H1 (cell line): ENCODE results near the gene IL1RAP. TPM values are rescaled to one million over a fixed set of nuclear protein-coding genes. Genes with fewer than 3 reads are reported as not detected.

Experiments used
- CTCF ChIA-PET: fragments of 300-600 bp; sonication (Branson Sonifier 250); formaldehyde crosslinking; loops from one replicate; lab custom pipeline; 2021; ENCODE audit not compliant: partially characterized antibody; lab: Charles Lee
- POLR2A ChIA-PET: fragments of 300-600 bp; sonication (Branson Sonifier 250); formaldehyde crosslinking; loops from one replicate; lab custom pipeline; 2021; ENCODE audit warnings: inconsistent platforms; ENCODE audit not compliant: partially characterized antibody; lab: Charles Lee
- DNase-seq, 2 experiments: peaks; one replicate each; pipeline versions ENCODE4 v3.0.0 to v3.0.0-alpha.2; 2010 to 2022; ENCODE audit warnings: low spot score in 2 of 2, low read depth in 1 of 2, mixed read lengths in 1 of 2
- FAIRE-seq: peaks from 2 replicates; lab custom pipeline; 2011; peaks lifted over from hg19 to GRCh38; lab: Jason Lieb, UNC
- H2AFZ ChIP-seq: 2 replicates; pipeline ENCODE4 v1.8.1; 2012; ENCODE audit warnings: low read length, inconsistent platforms
- H2AK5ac ChIP-seq: 2 replicates; pipeline ENCODE4 v1.6.1; 2013; ENCODE audit warnings: low read depth, low read length
- H2BK120ac ChIP-seq: replicated peaks from 2 replicates; pipeline ENCODE3; 2013; ENCODE audit warnings: low read depth, low read length, inconsistent platforms
- H2BK12ac ChIP-seq: 2 replicates; pipeline ENCODE4 v1.6.1; 2013; ENCODE audit warnings: low read depth, low read length
- H2BK15ac ChIP-seq: 2 replicates; pipeline ENCODE4 v1.6.1; 2013; ENCODE audit warnings: low read length
- H2BK20ac ChIP-seq: 2 replicates; pipeline ENCODE4 v1.6.1; 2013; ENCODE audit warnings: low read length
- H2BK5ac ChIP-seq: 2 replicates; pipeline ENCODE4 v1.6.1; 2013; ENCODE audit warnings: low read depth, low read length
- H3K14ac ChIP-seq: 2 replicates; pipeline ENCODE4 v1.6.1; 2013; ENCODE audit warnings: inconsistent platforms; ENCODE audit not compliant: insufficient read length
- H3K18ac ChIP-seq: 2 replicates; pipeline ENCODE4 v1.6.1; 2013; ENCODE audit warnings: low read length; ENCODE audit errors: extremely low read depth
- H3K23ac ChIP-seq: 2 replicates; pipeline ENCODE4 v1.6.1; 2013; ENCODE audit warnings: inconsistent platforms; ENCODE audit not compliant: insufficient read length
- H3K23me2 ChIP-seq: 2 replicates; pipeline ENCODE4 v1.6.1; 2013; ENCODE audit warnings: low read depth, low read length
- H3K27ac ChIP-seq: 2 replicates; pipeline ENCODE4 v1.6.1; 2011; ENCODE audit warnings: low read depth, low read length, inconsistent platforms
- H3K27me3 ChIP-seq, 4 experiments: replicated peaks in 1 of 4; 1 replicate in 1 of 4; 2 replicates in 3 of 4; pipeline versions ENCODE4 v1.6.1 to v1.8.1; 2011 to 2013; ENCODE audit warnings: low read length in 3 of 4, mild to moderate bottlenecking in 3 of 4, inconsistent platforms in 2 of 4, mixed read lengths in 2 of 4, moderate library complexity in 1 of 4; ENCODE audit not compliant: control insufficient read depth in 3 of 4, insufficient read depth in 3 of 4; ENCODE audit errors: extremely low read depth in 1 of 4
- H3K36me3 ChIP-seq, 4 experiments: 2 replicates each; pipeline versions ENCODE4 v1.6.1 to v1.8.1; 2011 to 2013; ENCODE audit warnings: mild to moderate bottlenecking in 4 of 4, low read length in 3 of 4, moderate library complexity in 2 of 4, control low read depth in 1 of 4, inconsistent platforms in 1 of 4; ENCODE audit not compliant: insufficient read depth in 4 of 4, control insufficient read depth in 2 of 4
- H3K4ac ChIP-seq: replicated peaks from 2 replicates; pipeline ENCODE3; 2013; ENCODE audit warnings: low read length, low read depth, mixed read lengths, inconsistent platforms; ENCODE audit not compliant: insufficient read length
- H3K4me1 ChIP-seq, 4 experiments: replicated peaks in 1 of 4; 1 replicate in 1 of 4; 2 replicates in 3 of 4; pipeline versions ENCODE4 v1.6.1 to v1.8.1; 2011 to 2013; ENCODE audit warnings: low read length in 3 of 4, inconsistent platforms in 2 of 4, mixed read lengths in 1 of 4; ENCODE audit not compliant: insufficient read depth in 4 of 4, control insufficient read depth in 3 of 4
- H3K4me2 ChIP-seq, 2 experiments: 2 replicates each; pipeline versions ENCODE4 v1.6.1 to v1.8.1; 2011 to 2013; ENCODE audit warnings: low read depth in 2 of 2, low read length in 2 of 2, control low read depth in 1 of 2, inconsistent platforms in 1 of 2, mild to moderate bottlenecking in 1 of 2; ENCODE audit not compliant: insufficient read depth in 1 of 2
- H3K4me3 ChIP-seq, 4 experiments: fragments of 200-600, 300-600 bp in 1 of 4; sonication (generic), shearing (Covaris generic), sonication (Bioruptor Twin) in 1 of 4; 2 replicates each; pipeline versions ENCODE4 v1.5.1 to v1.8.1; 2011 to 2016; ENCODE audit warnings: low read length in 4 of 4, low read depth in 3 of 4, control low read depth in 2 of 4, inconsistent platforms in 2 of 4, mild to moderate bottlenecking in 2 of 4, mixed read lengths in 1 of 4, moderate library complexity in 1 of 4; ENCODE audit not compliant: insufficient read depth in 2 of 4; ENCODE audit errors: extremely low read depth in 1 of 4
- H3K56ac ChIP-seq: replicated peaks from 2 replicates; pipeline ENCODE3; 2013; ENCODE audit warnings: low read depth, mild to moderate bottlenecking, mixed read lengths, low read length, inconsistent platforms; ENCODE audit not compliant: insufficient read length
- H3K79me1 ChIP-seq: 2 replicates; pipeline ENCODE4 v1.6.1; 2013; ENCODE audit warnings: low read depth, low read length, control low read depth
- H3K79me2 ChIP-seq, 2 experiments: 2 replicates each; pipeline versions ENCODE4 v1.6.1 to v1.8.1; 2012 to 2013; ENCODE audit warnings: low read length in 2 of 2, mild to moderate bottlenecking in 2 of 2, inconsistent platforms in 1 of 2; ENCODE audit not compliant: insufficient read depth in 2 of 2, control insufficient read depth in 1 of 2
- H3K9ac ChIP-seq, 4 experiments: replicated peaks in 1 of 4; 1 replicate in 1 of 4; 2 replicates in 3 of 4; pipeline versions ENCODE4 v1.6.1 to v1.8.1; 2011 to 2013; ENCODE audit warnings: low read depth in 3 of 4, low read length in 3 of 4, control low read depth in 2 of 4, mild to moderate bottlenecking in 2 of 4, moderate library complexity in 2 of 4, inconsistent platforms in 1 of 4; ENCODE audit errors: extremely low read depth in 1 of 4
- H3K9me3 ChIP-seq, 2 experiments: 2 replicates each; pipeline versions ENCODE4 v1.6.1 to v1.8.1; 2012 to 2013; ENCODE audit warnings: mild to moderate bottlenecking in 2 of 2, moderate library complexity in 2 of 2, control low read depth in 1 of 2, inconsistent platforms in 1 of 2, low read depth in 1 of 2, low read length in 1 of 2, mixed read lengths in 1 of 2; ENCODE audit not compliant: insufficient read depth in 2 of 2
- H4K20me1 ChIP-seq, 2 experiments: replicated peaks in 1 of 2; 2 replicates each; pipeline versions ENCODE3 to v1.8.1; 2011 to 2013; ENCODE audit warnings: inconsistent platforms in 2 of 2, low read length in 2 of 2, mild to moderate bottlenecking in 1 of 2; ENCODE audit not compliant: insufficient read depth in 2 of 2, control insufficient read depth in 1 of 2
- H4K5ac ChIP-seq: 2 replicates; pipeline ENCODE4 v1.6.1; 2013; ENCODE audit warnings: low read length, low read depth, mixed read lengths, inconsistent platforms; ENCODE audit not compliant: insufficient read length
- H4K8ac ChIP-seq: 2 replicates; pipeline ENCODE4 v1.8.0; 2013; ENCODE audit warnings: mild to moderate bottlenecking, moderate library complexity, low read length, inconsistent platforms; ENCODE audit not compliant: insufficient read depth; ENCODE audit errors: extremely low read depth
- H4K91ac ChIP-seq: replicated peaks from 2 replicates; pipeline ENCODE3; 2013; ENCODE audit warnings: low read length, mixed read lengths, inconsistent platforms; ENCODE audit not compliant: insufficient read length
- CHD2 ChIP-seq: IDR thresholded peaks from 2 replicates; pipeline ENCODE4 v1.6.1; 2012; ENCODE audit warnings: low read length, improper control_type of control experiment
- EGR1 ChIP-seq: IDR thresholded peaks from 2 replicates; pipeline ENCODE4 v1.6.1; 2011; ENCODE audit warnings: low read depth, low read length, borderline replicate concordance
- EZH2 ChIP-seq: fragments of 200-600 bp; sonication (generic); IDR thresholded peaks from 2 replicates; pipeline ENCODE4 v1.7.1; 2012; ENCODE audit warnings: low read depth, mild to moderate bottlenecking, moderate library complexity, low read length, inconsistent platforms; ENCODE audit not compliant: severe bottlenecking
- HDAC2 ChIP-seq, 2 experiments: fragments of 300-600 bp in 1 of 2; sonication (generic) in 1 of 2; IDR thresholded peaks; 2 replicates each; pipeline ENCODE4 v1.6.1; 2011 to 2012; ENCODE audit warnings: low read depth in 2 of 2, low read length in 2 of 2, mild to moderate bottlenecking in 2 of 2, moderate library complexity in 2 of 2, borderline replicate concordance in 1 of 2, inconsistent platforms in 1 of 2
- JUN ChIP-seq: IDR thresholded peaks from 2 replicates; pipeline ENCODE4 v1.6.1; 2011; ENCODE audit warnings: low read depth, mild to moderate bottlenecking, improper control_type of control experiment, low read length
- PHF8 ChIP-seq: fragments of 200-600 bp; sonication (generic); conservative IDR thresholded peaks from 2 replicates; pipeline ENCODE4 v1.7.1; 2012; ENCODE audit warnings: low read depth, mild to moderate bottlenecking, inconsistent platforms, low read length, moderate library complexity
- SUZ12 ChIP-seq: fragments of 200-600 bp; sonication (generic); IDR thresholded peaks from 2 replicates; pipeline ENCODE4 v1.6.1; 2012; ENCODE audit warnings: mild to moderate bottlenecking, inconsistent platforms, low read length, moderate library complexity, mixed read lengths
- WGBS, 2 experiments: shearing (Covaris generic) in 1 of 2; methylation state at CpG; one replicate each; pipeline versions ENCODE4 v1.1.6 to v1.1.7; 2013 to 2015; ENCODE audit warnings: low lambda C conversion rate in 2 of 2, mixed read lengths in 2 of 2, inconsistent platforms in 1 of 2, low coverage in 1 of 2, missing lambda C conversion rate in 1 of 2; ENCODE audit not compliant: insufficient replicate concordance in 2 of 2, insufficient coverage in 1 of 2, insufficient read length in 1 of 2; ENCODE audit errors: extremely low coverage in 1 of 2, missing lambda C conversion rate in 1 of 2; 5-methylcytosine and 5-hydroxymethylcytosine counted together
- polyA plus RNA-seq, 7 experiments: library from polyadenylated mRNA; depleted of rRNA in 3 of 7; stranded (reverse) in 5 of 7; unstranded in 2 of 7; fragments of >200 nt in 5 of 7; fragments of 200-250 nt in 2 of 7; gene quantifications; 1 replicate in 5 of 7; 2 replicates in 1 of 7; 4 replicates in 1 of 7; pipeline versions ENCODE4 v1.2.1 to v1.2.3, GENCODE V29; 2011 to 2013; ENCODE audit warnings: missing spikeins in 2 of 7, mixed read lengths in 2 of 7
- total RNA-seq: library from RNA; stranded (reverse); fragmentation: NEBNext Ultra II Directional; extraction: Animal tissue kit (Norgen Biotek cat#: 25700); gene quantifications from 2 replicates; pipeline ENCODE4 v1.2.1, GENCODE V29; 2021
- TF ChIP-seq, protein P1 (sequence below), 3 experiments: IDR thresholded peaks; 1 replicate in 2 of 3; 2 replicates in 1 of 3; pipeline versions ENCODE4 v1.5.1 to v1.6.1; 2011; ENCODE audit warnings: low read length in 3 of 3, mild to moderate bottlenecking in 3 of 3, inconsistent platforms in 2 of 3, low read depth in 1 of 3, moderate library complexity in 1 of 3; ENCODE audit not compliant: insufficient read depth in 1 of 3; ENCODE audit errors: control extremely low read depth in 1 of 3

The IL1RAP gene
- total and polyA plus RNA-seq, 2 of the 8 experiments (the other 6 are each of a cell fraction or from before 2014, with no cell fraction given): 2.4 to 3.9 TPM

DNA sequence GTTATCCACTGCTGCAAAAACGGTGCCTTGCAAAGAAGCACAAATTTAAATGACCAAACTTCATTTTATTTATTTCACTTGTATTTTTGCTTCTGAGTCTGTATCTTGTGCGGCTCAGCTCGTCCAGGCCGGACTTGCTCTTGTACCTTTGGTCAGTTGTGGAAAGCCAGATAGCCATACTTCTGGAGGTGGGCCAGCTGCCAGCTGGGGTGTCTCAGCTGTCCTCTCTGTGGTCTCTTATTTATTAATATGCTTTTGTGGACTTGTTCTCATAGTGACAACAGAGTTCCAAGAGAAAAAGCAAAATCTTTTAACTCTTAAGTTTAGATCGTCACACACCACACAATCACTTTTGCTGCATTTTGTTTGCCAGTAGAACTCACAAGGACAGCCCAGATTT, 87.7 kb downstream of the IL1RAP start:
- Histone ChIP-seq H2BK15ac (no peak overlapping the region), H2BK5ac (no peak overlapping the region), H3K9me3 (no peaks in the 10 kb centered on the region), H3K27me3 (no peaks in the 10 kb centered on the region), H3K36me3 (no peaks in the 10 kb centered on the region), H3K56ac (no peak overlapping the region), H3K18ac (no peak overlapping the region), H3K4me3 (no peak overlapping the region), H3K4me1 (no peaks in the 10 kb centered on the region), H3K79me1 (no peaks in the 10 kb centered on the region), H2BK120ac (no peak overlapping the region), H3K4me2 (no peak overlapping the region), H2AK5ac (no peak overlapping the region), H3K23me2 (no peaks in the 10 kb centered on the region), H4K91ac (no peak overlapping the region), H3K4ac (no peak overlapping the region), H3K27ac (no peak overlapping the region), H3K9ac (no peak overlapping the region), H4K20me1 (no peaks in the 10 kb centered on the region), H4K8ac (no peak overlapping the region), H2BK20ac (no peak overlapping the region), H2AFZ (no peak overlapping the region), H3K14ac (no peak overlapping the region), H3K79me2 (no peaks in the 10 kb centered on the region), H2BK12ac (no peak overlapping the region), H3K23ac (no peak overlapping the region), H4K5ac (no peak overlapping the region)
- no peak for FAIRE-seq
- POLR2A ChIA-PET: no interaction called here
- CTCF ChIA-PET: interaction anchor here (0.8 kb wide), 1 partner anchor 43 kb away, joined by 3 read pairs; no protein-coding TSS in a partner anchor
- 88% methylated on average over 5 of the region's 5 CpGs; no CpG with 5 or more reads in 1 of the 2 experiments for WGBS, 2 experiments
- DNase-seq: no peak
- TF ChIP-seq SUZ12: no peak
- no peak for TF ChIP-seq CHD2
- TF ChIP-seq, protein P1, sequence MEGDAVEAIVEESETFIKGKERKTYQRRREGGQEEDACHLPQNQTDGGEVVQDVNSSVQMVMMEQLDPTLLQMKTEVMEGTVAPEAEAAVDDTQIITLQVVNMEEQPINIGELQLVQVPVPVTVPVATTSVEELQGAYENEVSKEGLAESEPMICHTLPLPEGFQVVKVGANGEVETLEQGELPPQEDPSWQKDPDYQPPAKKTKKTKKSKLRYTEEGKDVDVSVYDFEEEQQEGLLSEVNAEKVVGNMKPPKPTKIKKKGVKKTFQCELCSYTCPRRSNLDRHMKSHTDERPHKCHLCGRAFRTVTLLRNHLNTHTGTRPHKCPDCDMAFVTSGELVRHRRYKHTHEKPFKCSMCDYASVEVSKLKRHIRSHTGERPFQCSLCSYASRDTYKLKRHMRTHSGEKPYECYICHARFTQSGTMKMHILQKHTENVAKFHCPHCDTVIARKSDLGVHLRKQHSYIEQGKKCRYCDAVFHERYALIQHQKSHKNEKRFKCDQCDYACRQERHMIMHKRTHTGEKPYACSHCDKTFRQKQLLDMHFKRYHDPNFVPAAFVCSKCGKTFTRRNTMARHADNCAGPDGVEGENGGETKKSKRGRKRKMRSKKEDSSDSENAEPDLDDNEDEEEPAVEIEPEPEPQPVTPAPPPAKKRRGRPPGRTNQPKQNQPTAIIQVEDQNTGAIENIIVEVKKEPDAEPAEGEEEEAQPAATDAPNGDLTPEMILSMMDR (IDR thresholded peaks at IDR 0.05; ENCODE audit: control extremely low read depth in 1 of 3, insufficient read depth in 1 of 3, low read depth in 1 of 3, low read length in 3 of 3): no peak
- no peak for TF ChIP-seq EGR1
- no peak for TF ChIP-seq EZH2
- TF ChIP-seq HDAC2 (IDR thresholded peaks at IDR 0.05; ENCODE audit: borderline replicate concordance in 1 of 2, low read depth in 2 of 2, low read length in 2 of 2): no peak
- no peak for TF ChIP-seq PHF8
- TF ChIP-seq JUN: no peak
